ENCODE results near the gene VPS35.
"Not testable (repeated sequence)": the region's sequence is repeated elsewhere in the genome, so short reads cannot be mapped to it uniquely, and the experiment has no call there.

DNA sequence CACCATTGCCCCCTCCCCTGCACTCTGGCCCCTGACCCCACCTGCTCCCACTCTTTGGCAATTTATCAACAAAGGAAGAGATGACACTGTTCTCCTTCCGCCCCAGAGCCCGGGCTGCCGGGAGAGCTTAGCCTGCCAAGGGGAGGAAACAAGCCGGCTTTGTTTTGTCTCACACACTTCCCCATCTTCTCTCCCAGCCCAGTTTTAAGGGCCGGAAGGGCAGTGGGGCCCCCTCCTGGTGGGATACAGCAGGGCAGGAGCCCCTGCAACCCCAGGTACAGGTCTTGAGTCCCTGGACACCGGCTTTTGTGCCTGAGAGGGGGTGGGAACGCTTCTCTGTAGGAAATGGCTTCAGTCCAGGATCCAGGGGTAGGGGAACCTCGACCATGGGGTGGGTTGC lies 65.7 kb downstream of the VPS35 start:
- TF ChIP-seq, protein P1, sequence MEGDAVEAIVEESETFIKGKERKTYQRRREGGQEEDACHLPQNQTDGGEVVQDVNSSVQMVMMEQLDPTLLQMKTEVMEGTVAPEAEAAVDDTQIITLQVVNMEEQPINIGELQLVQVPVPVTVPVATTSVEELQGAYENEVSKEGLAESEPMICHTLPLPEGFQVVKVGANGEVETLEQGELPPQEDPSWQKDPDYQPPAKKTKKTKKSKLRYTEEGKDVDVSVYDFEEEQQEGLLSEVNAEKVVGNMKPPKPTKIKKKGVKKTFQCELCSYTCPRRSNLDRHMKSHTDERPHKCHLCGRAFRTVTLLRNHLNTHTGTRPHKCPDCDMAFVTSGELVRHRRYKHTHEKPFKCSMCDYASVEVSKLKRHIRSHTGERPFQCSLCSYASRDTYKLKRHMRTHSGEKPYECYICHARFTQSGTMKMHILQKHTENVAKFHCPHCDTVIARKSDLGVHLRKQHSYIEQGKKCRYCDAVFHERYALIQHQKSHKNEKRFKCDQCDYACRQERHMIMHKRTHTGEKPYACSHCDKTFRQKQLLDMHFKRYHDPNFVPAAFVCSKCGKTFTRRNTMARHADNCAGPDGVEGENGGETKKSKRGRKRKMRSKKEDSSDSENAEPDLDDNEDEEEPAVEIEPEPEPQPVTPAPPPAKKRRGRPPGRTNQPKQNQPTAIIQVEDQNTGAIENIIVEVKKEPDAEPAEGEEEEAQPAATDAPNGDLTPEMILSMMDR (IDR thresholded peaks at IDR 0.05), result not testable (repeated sequence)
- not testable (repeated sequence) for TF ChIP-seq POLR2AphosphoS5, EP300 (IDR thresholded peaks at IDR 0.05)
